ENCODE data around the gene PLCB3.

PLCB3 gene

GRCh38 chr11:64286801-64287159 is 35.5 kb downstream of the PLCB3 start:
- DNase-seq (ENCODE audit: low read depth) = no peak
- no peak overlapping the region for H3K4me3 ChIP-seq (ENCODE audit: control insufficient read depth, low read depth, low read length)
- no peak for TF ChIP-seq CTCF (IDR thresholded peaks at IDR 0.05; ENCODE audit: control insufficient read depth, insufficient read depth, low read depth, low read length, missing control alignments)

GRCh38 chr11:64287676-64288352 is 36.5 kb downstream of the PLCB3 start:
- no peak overlapping the region for H3K4me3 ChIP-seq (ENCODE audit: control insufficient read depth, low read depth, low read length)
- TF ChIP-seq CTCF (IDR thresholded peaks at IDR 0.05; ENCODE audit: control insufficient read depth, insufficient read depth, low read depth, low read length, missing control alignments) = no peak
- DNase-seq (ENCODE audit: low read depth) = no peak

GRCh38 chr11:64288353-64288750 is 37.0 kb downstream of the PLCB3 start:
- TF ChIP-seq CTCF (IDR thresholded peaks at IDR 0.05; ENCODE audit: control insufficient read depth, insufficient read depth, low read depth, low read length, missing control alignments) = no peak

GRCh38 chr11:64289002-64289564 is 37.8 kb downstream of the PLCB3 start:
- H3K4me3 ChIP-seq (ENCODE audit: control insufficient read depth, low read depth, low read length) = no peak overlapping the region
- DNase-seq (ENCODE audit: low read depth) = no peak
- no peak for TF ChIP-seq CTCF (IDR thresholded peaks at IDR 0.05; ENCODE audit: control insufficient read depth, insufficient read depth, low read depth, low read length, missing control alignments)

More at GRCh38 chr11:64288353-64288750, 37.0 kb downstream of the PLCB3 start:
- no peak for DNase-seq (ENCODE audit: low read depth)
- H3K4me3 ChIP-seq (ENCODE audit: control insufficient read depth, low read depth, low read length) = no peak overlapping the region

GRCh38 chr11:64290352-64291261 is 39.3 kb downstream of the PLCB3 start:
- DNase-seq (ENCODE audit: low read depth) = no peak
- TF ChIP-seq CTCF (IDR thresholded peaks at IDR 0.05; ENCODE audit: control insufficient read depth, insufficient read depth, low read depth, low read length, missing control alignments) = no peak
- H3K4me3 ChIP-seq (ENCODE audit: control insufficient read depth, low read depth, low read length) = no peak overlapping the region

- no peak for TF ChIP-seq CTCF (IDR thresholded peaks at IDR 0.05; ENCODE audit: control insufficient read depth, insufficient read depth, low read depth, low read length, missing control alignments)
- DNase-seq (ENCODE audit: low read depth) = no peak
- H3K4me3 ChIP-seq (ENCODE audit: control insufficient read depth, low read depth, low read length) = no peak within 1 kb of the TSS
Observed at GRCh38 chr11:64291262-64291751, 40.0 kb downstream of the PLCB3 start, which contains the start of gene KCNK4. Gene KCNK4, plus strand, starts transcription at chr11:64291302. Its CDS starts 1,717 bp downstream, at chr11:64293019.
